NCI-H526 (cell line): ENCODE data around the gene TPRG1L.

Experiments
- DNase-seq, 2 experiments: peaks; one replicate each; lab custom pipeline; 2025; lab: John Stamatoyannopoulos, UW

Gene TPRG1L

GRCh38 chr1:3593745-3594144 is 31.1 kb upstream of the TPRG1L start:
- no peak for DNase-seq

- DNase-seq, result no peak
These were observed 30.0 kb upstream of the TPRG1L start for GRCh38 chr1:3594706-3595377.

GRCh38 chr1:3595949-3596348 is 28.9 kb upstream of the TPRG1L start:
- DNase-seq, result no peak

GRCh38 chr1:3596663-3597598 is 27.9 kb upstream of the TPRG1L start:
- DNase-seq, result no peak

GRCh38 chr1:3597599-3597964 is 27.2 kb upstream of the TPRG1L start:
- DNase-seq, result no peak

GRCh38 chr1:3598051-3598491 is 26.7 kb upstream of the TPRG1L start:
- no peak for DNase-seq

GRCh38 chr1:3598522-3599285 is 26.1 kb upstream of the TPRG1L start:
- DNase-seq, result no peak

GRCh38 chr1:3599286-3599811 is 25.5 kb upstream of the TPRG1L start:
- no peak for DNase-seq

GRCh38 chr1:3599816-3600215 is 25.0 kb upstream of the TPRG1L start:
- DNase-seq, result no peak

- no peak for DNase-seq
These were observed 24.5 kb upstream of the TPRG1L start for GRCh38 chr1:3600354-3600753.

- DNase-seq, result no peak
These were observed 23.1 kb upstream of the TPRG1L start for GRCh38 chr1:3601743-3602142.

GRCh38 chr1:3602375-3602774 is 22.4 kb upstream of the TPRG1L start:
- no peak for DNase-seq

- no peak for DNase-seq
These were observed 21.7 kb upstream of the TPRG1L start for GRCh38 chr1:3603156-3603555.

GRCh38 chr1:3603571-3604467 is 21.0 kb upstream of the TPRG1L start:
- DNase-seq, result no peak

GRCh38 chr1:3604468-3604974 is 20.3 kb upstream of the TPRG1L start:
- no peak for DNase-seq

GRCh38 chr1:3604997-3605823 is 19.6 kb upstream of the TPRG1L start:
- no peak for DNase-seq

- no peak for DNase-seq
These were observed 17.8 kb upstream of the TPRG1L start for GRCh38 chr1:3606779-3607702.

GRCh38 chr1:3607703-3608065 is 17.1 kb upstream of the TPRG1L start:
- DNase-seq, result no peak

- DNase-seq, result no peak
These were observed 16.7 kb upstream of the TPRG1L start for GRCh38 chr1:3608154-3608553.
